Activated effector memory CD4-positive, alpha-beta T cell treated with Interleukin-2 at 50 U/mL for 16 hours (primary cell): ENCODE data around the gene DENND4C.
A peak's percentile ranks its signal among the peaks of the same experiment; 100 is the strongest.
"Not testable (repeated sequence)": the region's sequence is repeated elsewhere in the genome, so short reads cannot be mapped to it uniquely, and the experiment has no call there.

Experiments used
- DNase-seq: peaks from one replicate; pipeline ENCODE4 v3.0.0-alpha.2; 2020

Gene DENND4C

GRCh38 chr9:19229595-19230354 is 718 bp upstream of the DENND4C start:
- DNase-seq = peak; percentile 63

GRCh38 chr9:19231126-19231903 is 822 bp downstream of the DENND4C start:
- no peak for DNase-seq

GRCh38 chr9:19231904-19232822 is 1.7 kb downstream of the DENND4C start:
- no peak for DNase-seq

GRCh38 chr9:19232823-19233194 is 2.3 kb downstream of the DENND4C start:
- DNase-seq = no peak

GRCh38 chr9:19233344-19233743 is 2.9 kb downstream of the DENND4C start:
- DNase-seq = no peak

- DNase-seq = no peak
Observed at GRCh38 chr9:19239955-19240354, 9.5 kb downstream of the DENND4C start.

- no peak for DNase-seq
Observed at GRCh38 chr9:19241728-19242127, 11.2 kb downstream of the DENND4C start.

- DNase-seq = no peak
Observed at GRCh38 chr9:19243366-19244033, 13.0 kb downstream of the DENND4C start.

DNA sequence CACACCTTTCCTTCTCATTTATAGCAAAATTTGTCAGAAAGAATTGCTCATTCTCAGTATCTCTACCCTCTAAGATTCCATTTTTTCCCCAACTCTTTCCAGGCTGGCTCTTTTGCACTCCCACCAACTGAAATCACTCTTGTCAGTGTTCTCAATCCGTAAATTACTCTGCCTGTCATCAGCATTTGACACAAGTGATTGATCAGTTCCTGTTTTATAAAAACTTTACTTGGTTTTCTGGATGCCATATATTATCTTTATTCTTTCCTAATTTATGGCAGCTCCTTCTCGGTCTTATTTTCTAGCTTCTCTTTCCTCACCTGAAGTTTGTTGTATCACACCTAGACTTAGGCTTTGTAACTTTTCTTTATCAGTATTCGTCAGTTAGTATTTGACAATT is 16.4 kb downstream of the DENND4C start:
- no peak for DNase-seq

DNA sequence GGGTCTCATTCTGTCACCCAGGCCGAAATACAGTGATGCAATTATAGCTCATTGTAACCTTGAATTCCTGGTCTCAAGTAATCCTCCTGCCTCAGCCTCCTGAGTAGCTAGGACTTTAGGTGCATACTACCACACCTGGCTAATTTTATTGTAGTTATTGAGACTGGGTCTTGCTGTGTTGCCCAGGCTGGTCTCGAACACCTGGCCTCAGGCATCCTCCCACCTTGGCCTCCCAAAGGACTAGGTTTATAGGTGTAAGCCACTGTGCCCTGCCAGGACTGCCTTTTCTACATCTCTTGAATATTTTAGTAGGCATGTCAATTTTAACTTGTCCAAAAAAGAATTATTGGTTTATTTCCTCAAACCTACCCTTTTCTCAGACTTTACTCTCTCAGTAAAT is 16.9 kb downstream of the DENND4C start:
- DNase-seq = no peak

- DNase-seq = not testable (repeated sequence)
Observed at GRCh38 chr9:19250346-19250745, 19.9 kb downstream of the DENND4C start.

DNA sequence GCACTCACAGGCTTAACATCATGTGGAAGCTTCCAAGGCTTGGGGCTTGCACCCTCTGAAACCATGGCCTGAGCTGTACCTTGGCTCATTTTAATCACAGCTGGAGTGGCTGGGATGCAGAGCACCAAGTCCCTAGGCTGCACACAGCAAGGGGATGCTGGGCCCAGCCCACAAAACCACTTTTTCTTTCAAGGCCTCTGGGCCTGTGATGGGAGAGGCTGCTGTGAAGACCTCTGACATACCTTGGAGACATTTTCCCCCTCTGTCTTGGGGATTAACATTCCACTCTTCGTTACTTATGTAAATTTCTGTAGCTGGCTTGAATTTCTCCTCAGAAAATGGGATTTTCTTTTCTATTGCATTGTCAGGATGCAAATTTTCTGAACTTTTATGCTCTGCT is 20.7 kb downstream of the DENND4C start:
- DNase-seq = not testable (repeated sequence)

GRCh38 chr9:19251622-19252021 is 21.1 kb downstream of the DENND4C start:
- DNase-seq = not testable (repeated sequence)

- DNase-seq = no peak
Observed at GRCh38 chr9:19252174-19252884, 21.8 kb downstream of the DENND4C start.

GRCh38 chr9:19252885-19253219 is 22.4 kb downstream of the DENND4C start:
- no peak for DNase-seq

DNA sequence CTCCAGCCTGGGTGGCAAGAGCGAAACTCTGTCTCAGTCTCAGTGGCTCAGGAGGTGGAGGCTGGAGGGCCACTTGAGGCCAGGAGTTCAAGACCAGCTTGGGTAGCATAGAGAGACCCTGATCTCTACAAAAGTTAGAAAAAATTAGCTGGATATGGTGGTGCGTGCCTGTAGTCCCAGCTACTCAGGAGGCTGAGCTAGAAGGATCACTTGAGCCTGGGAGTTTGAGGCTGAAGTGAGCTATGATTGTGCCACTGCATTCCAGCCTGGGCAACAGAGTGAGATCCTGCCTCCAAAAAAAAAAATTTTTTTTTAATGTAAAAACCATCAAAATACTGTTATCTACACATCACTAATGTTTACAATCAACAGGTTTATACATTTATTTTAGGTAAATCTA is 24.6 kb downstream of the DENND4C start:
- DNase-seq = no peak

- DNase-seq = no peak
Observed at GRCh38 chr9:19255821-19256220, 25.3 kb downstream of the DENND4C start.

DNA sequence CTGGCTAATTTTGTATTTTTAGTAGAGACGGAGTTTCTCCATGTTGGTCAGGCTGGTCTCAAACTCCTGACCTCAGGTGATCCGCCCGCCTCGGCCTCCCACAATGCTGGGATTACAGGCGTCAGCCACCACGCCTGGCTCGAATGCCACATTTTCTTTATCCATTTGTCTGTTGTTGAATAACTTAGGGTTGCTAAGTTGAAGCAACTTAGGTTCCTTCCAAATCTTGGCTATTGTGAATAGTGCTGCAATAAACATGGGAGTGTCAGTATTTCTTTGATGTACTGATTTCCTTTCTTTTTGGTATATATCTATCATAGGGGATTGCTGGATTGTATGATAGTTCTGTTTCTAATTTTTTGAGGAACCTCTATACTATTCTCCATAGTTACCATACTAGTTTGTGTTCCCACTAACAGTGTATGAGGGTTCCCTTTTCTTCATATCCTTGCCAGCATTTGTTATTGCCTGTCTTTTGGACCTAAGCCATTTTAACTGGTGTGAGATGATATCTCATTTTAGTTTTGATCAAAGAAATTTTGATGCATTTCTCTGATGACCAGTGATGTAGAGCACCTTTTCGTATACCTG is 29.3 kb downstream of the DENND4C start:
- not testable (repeated sequence) for DNase-seq

GRCh38 chr9:19265602-19266001 is 35.1 kb downstream of the DENND4C start:
- DNase-seq = not testable (repeated sequence)

DNA sequence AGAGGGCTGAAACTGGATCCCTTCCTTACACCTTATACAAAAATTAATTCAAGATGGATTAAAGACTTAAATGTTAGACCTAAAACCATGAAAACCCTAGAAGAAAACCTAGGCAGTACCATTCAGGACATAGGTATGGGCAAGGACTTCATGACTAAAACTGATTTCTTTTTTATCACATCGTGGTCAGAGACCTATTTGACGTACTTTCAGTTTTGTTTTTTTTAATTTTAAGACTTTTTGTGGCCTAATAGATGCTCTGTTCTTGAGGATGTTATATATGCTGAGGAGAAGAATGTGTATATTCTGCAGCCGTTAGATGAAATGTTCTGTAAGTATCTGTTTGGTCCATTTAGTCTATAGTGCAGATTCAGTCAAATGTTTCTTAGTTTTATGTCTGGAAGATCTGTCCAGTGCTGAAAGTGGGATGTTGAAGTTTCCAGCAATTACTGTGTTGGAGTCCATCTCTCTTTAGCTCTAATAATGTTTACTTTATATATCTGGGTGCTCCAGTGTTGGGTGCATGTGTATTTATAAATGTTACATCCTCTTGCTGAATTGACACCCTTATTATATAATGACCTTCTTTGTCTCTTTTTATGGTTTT is 36.4 kb downstream of the DENND4C start:
- not testable (repeated sequence) for DNase-seq

- no peak for DNase-seq
Observed at GRCh38 chr9:19269582-19269981, 39.1 kb downstream of the DENND4C start.
